Measurements from ENCODE around the gene RPL41.

Gene RPL41

DNA sequence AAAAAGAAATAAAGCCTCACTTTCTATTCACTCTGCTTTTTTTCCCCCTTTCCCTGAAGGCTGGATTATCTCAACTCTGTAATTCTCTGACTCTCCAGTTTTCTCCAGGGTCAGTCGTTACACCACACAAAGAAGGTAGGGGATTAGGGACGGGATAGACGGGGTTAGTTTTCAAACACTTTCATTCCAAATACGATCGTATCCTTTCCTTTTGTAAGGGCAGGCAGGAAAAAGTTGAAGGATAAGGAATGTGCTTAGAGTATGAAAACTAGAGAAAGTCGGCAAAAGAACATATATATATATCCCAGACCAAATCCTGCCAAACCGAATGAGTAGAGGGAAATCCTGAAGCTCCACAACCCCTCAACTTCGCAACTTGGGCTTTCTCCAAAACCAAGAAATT is 11.1 kb downstream of the RPL41 start:
- TF ChIP-seq, protein P1, sequence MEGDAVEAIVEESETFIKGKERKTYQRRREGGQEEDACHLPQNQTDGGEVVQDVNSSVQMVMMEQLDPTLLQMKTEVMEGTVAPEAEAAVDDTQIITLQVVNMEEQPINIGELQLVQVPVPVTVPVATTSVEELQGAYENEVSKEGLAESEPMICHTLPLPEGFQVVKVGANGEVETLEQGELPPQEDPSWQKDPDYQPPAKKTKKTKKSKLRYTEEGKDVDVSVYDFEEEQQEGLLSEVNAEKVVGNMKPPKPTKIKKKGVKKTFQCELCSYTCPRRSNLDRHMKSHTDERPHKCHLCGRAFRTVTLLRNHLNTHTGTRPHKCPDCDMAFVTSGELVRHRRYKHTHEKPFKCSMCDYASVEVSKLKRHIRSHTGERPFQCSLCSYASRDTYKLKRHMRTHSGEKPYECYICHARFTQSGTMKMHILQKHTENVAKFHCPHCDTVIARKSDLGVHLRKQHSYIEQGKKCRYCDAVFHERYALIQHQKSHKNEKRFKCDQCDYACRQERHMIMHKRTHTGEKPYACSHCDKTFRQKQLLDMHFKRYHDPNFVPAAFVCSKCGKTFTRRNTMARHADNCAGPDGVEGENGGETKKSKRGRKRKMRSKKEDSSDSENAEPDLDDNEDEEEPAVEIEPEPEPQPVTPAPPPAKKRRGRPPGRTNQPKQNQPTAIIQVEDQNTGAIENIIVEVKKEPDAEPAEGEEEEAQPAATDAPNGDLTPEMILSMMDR (conservative IDR thresholded peaks at IDR 0.05; ENCODE audit: control insufficient read depth, insufficient read depth, low read depth, low read length): no peak
- no peak for DNase-seq (ENCODE audit: low read depth)
- H3K4me3 ChIP-seq (ENCODE audit: control insufficient read depth, low read depth, low read length): peak overlapping the region; percentile 46

DNA sequence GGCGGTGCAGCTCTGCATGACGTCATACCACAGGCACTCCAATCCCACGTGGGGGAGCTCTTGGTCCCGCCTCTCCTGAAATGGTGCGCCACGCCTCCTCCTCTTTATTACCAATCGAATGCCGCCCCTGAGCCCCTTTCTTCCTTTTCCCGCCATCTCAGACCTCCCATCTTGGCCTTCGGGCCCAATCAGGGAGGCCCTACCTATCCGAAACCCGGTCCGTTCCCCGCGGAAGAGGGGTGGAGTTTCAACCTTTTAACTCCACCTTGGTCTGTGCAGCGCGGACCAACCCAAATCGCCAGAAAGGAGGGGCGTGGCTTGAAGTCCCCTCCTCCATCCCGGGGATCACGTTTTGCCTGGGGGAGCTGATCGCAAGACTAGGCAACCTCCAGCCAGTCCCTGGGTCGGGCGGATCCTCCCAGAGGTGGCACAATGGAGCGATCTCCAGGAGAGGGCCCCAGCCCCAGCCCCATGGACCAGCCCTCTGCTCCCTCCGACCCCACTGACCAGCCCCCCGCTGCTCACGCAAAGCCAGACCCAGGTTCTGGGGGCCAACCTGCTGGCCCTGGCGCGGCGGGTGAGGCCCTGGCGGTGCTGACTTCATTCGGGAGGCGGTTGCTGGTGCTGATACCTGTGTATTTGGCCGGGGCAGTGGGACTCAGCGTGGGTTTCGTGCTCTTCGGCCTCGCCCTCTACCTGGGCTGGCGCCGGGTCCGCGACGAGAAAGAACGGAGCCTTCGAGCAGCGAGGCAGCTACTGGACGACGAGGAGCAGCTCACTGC is 11.6 kb downstream of the RPL41 start, which contains the start of gene ESYT1:
Gene ESYT1, plus strand, starts transcription at position 380 of the 782 bp plus-strand sequence. Its CDS starts 53 bp downstream, at position 433.
- peak; percentile 99 for DNase-seq (ENCODE audit: low read depth)
- peak within 1 kb of the TSS; percentile 89 for H3K4me3 ChIP-seq (ENCODE audit: control insufficient read depth, low read depth, low read length)
- TF ChIP-seq, protein P1 (conservative IDR thresholded peaks at IDR 0.05; ENCODE audit: control insufficient read depth, insufficient read depth, low read depth, low read length): no peak

DNA sequence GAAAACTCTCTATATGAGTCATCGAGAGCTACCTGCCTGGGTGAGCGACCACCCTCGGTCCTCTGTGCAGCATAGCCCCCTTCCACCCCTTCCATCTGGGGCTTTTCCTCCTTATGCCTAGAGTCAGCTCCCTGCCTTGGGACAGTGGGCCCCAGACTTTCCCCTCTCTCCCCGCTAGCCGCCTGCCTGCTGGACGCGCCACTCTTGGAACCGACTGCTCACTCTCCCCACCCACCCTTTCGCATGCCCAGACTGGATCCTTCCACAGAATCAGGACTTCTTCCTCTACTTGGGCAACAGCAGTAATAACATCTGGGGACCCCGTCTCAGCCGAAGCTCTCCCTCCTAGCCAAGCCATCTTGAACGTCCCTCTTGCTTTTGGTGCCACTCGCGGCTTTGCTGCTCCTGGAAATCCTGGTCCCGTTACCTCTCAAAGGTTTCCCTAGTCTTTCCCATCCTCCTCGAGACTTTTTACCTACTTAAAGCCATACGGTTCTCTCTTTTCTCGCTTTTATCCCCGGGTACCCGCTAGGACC is 12.3 kb downstream of the RPL41 start:
- DNase-seq (ENCODE audit: low read depth): no peak
- TF ChIP-seq, protein P1 (conservative IDR thresholded peaks at IDR 0.05; ENCODE audit: control insufficient read depth, insufficient read depth, low read depth, low read length): no peak
- peak overlapping the region; percentile 89 for H3K4me3 ChIP-seq (ENCODE audit: control insufficient read depth, low read depth, low read length)

DNA sequence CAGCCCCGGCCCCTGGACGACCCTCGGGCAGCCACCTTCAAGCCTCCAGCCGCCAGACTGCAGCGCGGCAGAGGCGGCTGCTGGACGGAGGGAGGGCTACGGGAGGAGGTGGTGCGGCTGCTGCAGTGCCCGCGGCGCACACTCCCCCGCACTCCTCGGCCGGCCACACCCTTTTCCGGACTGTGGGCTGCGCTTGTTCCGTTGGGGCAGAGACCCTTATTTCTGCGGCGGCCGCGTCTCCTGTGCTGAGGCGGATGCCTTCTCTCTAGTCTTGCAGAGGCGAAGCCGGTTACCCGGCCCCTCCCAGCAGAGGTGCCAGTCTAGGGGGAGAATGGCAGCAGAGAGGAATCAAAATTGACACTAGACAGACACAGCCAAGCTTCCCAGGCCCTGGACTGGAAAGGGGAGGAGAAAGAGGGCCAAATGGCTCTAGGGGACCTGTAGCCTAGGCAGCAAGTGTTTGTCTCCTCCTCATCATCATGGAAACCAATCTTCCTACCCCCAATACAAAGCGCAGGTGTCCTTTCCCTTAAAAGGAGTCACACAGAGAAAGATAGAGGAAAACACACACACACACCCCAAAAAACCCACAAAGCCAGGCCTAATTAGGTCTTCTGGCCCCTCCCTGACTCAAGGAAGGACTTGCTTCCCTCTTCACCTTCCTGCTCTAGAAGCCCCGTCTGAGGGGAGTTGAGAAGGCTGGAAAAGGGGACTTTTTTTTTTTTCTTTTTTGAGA is 12.9 kb downstream of the RPL41 start:
- TF ChIP-seq, protein P1 (conservative IDR thresholded peaks at IDR 0.05; ENCODE audit: control insufficient read depth, insufficient read depth, low read depth, low read length): no peak
- peak; percentile 30 for DNase-seq (ENCODE audit: low read depth)
- peak overlapping the region; percentile 89 for H3K4me3 ChIP-seq (ENCODE audit: control insufficient read depth, low read depth, low read length)

DNA sequence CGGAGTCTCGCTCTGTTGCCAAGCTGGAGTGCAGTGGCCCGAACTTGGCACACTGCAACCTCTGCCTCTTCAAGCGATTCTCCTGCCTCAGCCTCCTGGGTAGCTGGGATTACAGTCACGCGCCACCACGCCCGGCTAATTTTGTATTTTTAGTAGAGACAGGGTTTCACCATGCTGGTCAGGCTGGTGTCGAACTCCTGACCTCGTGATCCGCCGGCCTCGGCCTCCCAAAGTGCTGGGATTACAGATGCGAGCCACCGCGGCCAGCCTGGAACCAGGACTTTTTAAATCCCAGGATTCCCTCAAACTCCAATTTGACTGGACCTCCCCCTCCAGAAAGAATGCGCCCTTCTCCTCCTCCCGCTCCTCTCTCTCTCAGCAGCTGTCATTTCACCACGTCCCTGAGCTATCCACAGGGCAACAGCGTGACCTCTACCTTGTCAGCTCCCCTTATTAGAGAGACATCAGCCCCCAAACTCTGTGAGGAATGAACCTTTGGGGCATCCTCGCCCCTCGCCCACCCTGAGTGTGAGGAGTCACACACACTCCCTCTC is 13.6 kb downstream of the RPL41 start:
- DNase-seq (ENCODE audit: low read depth): no peak
- H3K4me3 ChIP-seq (ENCODE audit: control insufficient read depth, low read depth, low read length): peak overlapping the region; percentile 89
- TF ChIP-seq, protein P1 (conservative IDR thresholded peaks at IDR 0.05; ENCODE audit: control insufficient read depth, insufficient read depth, low read depth, low read length): no peak

DNA sequence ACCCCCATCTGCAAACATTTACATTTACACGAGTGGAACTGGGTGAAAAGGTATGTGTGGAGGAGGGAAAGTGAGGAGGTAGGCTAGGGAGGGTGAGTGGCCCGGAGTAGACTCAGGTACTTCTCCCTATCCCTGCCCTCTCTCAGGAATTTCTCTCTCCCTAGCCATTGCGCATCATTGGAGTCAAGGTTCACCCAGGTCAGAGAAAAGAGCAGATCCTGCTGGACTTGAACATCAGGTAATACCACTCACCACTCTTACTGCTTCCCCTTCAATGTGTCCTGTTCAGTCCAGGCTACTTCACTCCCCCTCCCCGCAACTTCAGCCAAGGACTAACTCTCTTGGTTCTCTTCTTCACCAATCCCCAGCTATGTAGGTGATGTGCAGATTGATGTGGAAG is 14.4 kb downstream of the RPL41 start:
- TF ChIP-seq, protein P1 (conservative IDR thresholded peaks at IDR 0.05; ENCODE audit: control insufficient read depth, insufficient read depth, low read depth, low read length): no peak
- H3K4me3 ChIP-seq (ENCODE audit: control insufficient read depth, low read depth, low read length): no peak overlapping the region
- no peak for DNase-seq (ENCODE audit: low read depth)
